Stimulated activated CD8-positive, alpha-beta memory T cell treated with anti-CD3 and anti-CD28 coated beads, Interleukin-4, amount 100 ng/mL, for 1 hour (primary cell): ENCODE measurements around the gene AQP12A.
"Not testable (repeated sequence)": the region's sequence is repeated elsewhere in the genome, so short reads cannot be mapped to it uniquely, and the experiment has no call there.

Experiments used
- DNase-seq, 2 donors: peaks; one replicate each; pipeline ENCODE4 v3.0.0-alpha.2; 2020; ENCODE audit warnings: low read depth in 2 of 2, low spot score in 1 of 2

Gene AQP12A

DNA sequence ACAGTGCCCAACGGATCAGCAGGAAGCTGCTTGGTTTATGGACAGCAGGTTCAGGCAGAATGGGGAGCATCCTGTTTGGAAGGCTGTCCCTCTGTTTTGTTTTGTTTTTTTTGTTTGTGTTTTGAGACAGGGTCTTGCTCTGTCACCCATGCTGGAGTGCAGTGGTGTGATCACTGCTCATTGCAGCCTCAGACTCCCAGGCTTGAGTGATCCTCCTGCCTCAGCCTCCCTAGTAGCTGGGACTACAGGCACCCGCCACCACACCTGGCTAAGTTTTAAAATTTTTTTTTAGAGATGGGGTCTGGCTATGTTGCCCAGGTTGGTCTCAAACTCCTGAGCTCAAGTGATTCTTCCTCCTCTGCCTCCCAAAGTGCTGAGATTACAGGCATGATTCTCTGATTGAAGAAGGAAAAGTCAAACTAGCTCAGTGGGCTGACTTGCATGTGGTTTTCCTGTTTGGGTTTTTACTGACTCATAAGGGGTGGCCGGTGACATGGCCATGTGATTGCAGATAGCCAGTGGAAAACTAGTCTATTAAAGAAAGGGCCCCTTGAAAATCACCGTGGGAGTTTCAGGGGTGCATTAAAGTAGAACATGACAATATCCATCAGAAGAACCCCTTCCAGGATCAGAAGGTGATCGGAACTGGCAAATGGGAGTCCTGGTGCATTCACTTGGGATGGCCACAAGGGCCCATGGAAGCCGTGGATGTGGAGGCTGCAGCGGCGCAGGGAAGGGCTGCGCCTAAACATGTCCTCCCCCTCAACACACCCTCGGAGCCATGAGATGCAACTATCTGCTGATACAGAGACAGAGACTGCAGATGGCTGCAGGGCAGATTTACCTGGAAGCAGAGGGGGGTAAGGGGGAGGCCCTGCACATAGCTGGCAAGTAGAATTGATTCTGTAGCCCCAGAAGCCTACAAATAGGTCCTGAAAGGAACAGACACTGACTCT is 35.5 kb upstream of the AQP12A start:
- DNase-seq = no peak

DNA sequence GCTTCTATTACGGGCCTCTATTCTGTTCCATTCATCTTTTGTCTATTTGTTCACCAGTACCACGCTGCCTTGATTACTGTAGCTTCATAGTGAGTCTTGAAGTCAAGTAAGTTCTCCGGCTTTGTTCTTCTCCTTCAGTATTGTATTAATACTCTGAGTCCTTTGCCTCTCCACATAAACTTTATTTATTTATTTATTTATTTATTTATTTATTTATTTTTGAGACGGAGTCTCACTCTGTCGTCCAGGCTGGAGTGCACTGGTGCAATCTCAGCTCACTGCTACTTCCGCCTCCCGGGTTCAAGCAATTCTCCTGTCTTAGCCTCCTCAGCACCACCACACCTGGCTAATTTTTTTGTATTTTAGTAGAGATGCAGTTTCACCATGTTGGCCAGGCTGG is 31.8 kb upstream of the AQP12A start:
- not testable (repeated sequence) for DNase-seq

DNA sequence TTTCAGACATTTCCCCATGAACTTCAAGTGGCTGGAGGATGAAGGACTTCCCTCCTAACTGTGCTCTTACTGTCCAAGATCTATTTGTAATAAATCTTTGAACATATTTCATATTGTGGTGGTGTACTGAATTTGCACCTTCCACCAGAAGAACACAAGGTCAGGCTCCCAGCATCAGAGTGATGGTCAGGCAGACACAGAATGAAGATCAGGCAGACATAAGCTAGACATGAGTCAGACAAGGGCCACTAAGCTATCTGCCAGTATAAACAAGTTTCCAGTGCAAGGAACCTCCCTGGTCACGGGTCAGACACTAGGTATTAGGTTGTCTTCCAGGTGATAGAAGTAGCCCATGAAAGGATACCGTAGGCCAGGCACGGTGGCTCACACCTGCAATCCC is 29.0 kb upstream of the AQP12A start:
- no peak for DNase-seq

DNA sequence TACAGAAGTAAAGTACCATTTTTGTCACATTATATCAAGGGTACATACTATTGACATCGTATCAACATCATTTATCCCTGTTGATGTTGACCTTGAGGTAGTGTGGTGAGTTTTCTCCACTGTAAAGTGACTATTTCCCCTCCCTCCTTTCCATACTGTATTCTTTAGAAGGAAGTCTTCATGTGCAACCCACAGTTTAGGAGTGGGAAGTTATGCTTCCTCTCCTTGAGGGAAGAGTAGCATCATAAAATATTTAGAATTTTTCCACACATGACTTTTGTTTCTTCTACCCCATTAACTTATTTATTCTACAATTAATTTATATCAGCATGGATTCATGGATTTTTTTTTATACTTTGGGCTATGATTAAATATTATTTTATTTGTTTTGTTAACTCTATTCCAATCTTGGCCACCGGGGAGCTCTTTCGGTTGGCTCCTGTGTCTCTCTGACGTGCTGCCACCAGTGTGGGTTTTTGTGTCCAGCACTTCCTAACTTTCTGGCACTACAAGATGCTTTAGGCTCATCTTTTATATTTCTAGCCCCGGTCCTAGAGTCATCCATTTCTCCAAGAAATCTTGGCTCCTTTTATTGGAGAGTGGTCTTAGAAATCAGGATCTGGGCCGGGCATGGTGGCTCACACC is 28.0 kb upstream of the AQP12A start:
- no peak for DNase-seq

DNA sequence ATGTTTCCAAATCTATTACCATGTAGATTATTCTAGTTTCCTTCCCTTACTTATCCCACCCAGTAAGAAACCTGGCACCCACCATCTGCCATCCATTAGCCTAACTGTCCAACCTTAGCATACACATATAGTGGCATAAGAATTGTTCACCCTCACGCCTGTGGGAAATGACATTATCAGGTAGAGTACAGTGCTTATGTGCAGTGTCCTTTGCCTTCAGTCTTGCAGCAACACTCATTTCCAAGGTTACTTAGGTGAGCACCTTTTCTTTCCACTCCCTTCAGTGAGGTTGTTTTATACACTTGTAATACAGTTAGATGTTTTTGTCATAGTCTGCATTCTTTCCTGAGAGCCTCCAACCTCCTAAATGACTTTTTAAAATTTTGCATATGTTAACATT is 27.0 kb upstream of the AQP12A start:
- no peak for DNase-seq

DNA sequence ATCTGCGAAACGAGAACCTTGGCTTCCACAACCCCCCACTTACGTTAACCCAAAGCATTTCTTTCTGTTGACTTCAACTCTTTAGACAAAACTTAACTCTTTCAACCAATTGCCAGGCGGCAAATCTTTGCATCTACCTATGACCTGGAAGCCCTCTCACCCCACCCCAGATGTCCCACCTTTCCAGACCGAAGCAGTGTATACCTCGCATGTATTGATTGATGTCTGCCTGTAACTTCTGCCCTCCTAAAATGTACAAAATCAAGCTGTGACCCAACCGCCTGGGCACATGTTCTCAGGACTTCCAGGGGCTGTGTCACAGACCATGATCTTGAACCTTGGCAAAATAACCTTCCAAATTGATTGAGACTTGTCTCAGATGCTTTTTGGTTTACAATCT is 21.3 kb upstream of the AQP12A start:
- no peak for DNase-seq

DNA sequence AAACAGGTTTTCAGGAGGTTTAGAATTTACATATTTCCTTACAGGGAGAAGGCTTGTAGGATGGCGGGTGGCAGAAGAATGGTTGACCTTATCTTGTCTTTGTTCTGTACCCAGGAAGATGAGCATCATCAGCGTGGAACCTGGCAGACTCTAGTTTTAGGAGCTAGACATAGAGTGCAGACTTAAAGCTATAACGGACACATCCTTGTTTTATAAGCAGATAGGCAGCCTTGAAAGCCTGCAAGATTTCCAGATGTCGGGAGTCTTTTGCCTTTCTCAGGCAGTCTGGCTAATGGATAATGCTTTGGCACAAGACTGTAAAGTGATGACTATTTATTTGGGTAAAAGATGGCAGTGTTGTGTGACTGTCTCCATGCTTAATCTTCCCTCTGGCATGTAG is 20.7 kb upstream of the AQP12A start:
- DNase-seq = no peak

DNA sequence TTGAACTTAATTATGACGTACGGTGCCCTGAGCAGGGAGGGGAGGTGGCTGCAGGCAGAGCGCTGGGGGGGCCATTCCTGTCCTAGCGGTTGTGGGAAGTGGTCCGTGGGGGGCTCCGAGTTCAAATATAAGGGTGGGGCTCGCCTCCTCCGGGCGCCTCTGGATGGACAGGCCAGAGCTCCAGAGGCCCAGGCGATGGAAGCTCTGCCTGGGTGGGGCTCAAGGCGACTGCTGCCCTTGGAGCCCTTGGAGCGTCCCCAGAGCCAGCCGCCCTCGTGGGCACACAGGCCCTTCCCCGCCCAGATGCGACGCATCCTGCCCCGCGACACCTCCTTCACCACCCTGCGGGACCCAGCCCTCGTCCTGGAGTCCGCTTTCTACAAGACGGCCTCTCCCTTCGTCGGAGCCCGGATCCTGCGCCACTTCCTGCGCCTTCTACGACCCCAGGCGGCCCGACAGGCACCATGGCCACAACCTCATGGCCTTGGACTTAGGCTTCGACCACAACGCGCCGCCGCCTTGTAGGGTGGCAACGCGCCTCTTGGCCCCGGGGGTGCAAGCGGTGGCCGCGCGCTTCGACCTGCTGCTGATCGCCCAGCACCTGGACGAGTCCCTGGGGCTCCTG is 19.5 kb upstream of the AQP12A start:
- no peak for DNase-seq

DNA sequence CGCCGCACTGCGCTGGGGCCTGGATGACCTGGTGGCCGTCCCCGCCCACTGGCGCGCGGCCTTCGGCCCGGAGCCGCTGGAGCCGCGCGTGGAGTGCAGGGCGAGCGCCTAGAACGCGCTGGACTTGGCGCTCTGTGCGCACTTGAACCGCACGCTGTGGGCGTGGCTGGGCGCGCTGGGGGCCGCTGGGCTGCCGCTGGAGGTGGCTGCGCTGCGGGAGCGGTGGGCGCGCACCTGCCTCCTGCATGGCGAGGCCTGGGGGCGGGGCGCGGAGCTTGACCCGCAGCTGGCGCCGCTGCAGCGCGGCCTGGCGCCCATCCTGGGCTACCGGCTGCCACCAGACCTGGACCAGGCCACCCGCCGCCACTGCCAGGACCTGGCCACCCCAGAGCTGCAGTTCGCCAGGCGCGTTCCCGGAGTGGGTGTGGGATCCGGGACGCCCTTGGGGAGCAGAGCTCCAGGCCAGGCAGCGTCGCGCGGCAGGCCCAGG is 18.9 kb upstream of the AQP12A start:
- no peak for DNase-seq

DNA sequence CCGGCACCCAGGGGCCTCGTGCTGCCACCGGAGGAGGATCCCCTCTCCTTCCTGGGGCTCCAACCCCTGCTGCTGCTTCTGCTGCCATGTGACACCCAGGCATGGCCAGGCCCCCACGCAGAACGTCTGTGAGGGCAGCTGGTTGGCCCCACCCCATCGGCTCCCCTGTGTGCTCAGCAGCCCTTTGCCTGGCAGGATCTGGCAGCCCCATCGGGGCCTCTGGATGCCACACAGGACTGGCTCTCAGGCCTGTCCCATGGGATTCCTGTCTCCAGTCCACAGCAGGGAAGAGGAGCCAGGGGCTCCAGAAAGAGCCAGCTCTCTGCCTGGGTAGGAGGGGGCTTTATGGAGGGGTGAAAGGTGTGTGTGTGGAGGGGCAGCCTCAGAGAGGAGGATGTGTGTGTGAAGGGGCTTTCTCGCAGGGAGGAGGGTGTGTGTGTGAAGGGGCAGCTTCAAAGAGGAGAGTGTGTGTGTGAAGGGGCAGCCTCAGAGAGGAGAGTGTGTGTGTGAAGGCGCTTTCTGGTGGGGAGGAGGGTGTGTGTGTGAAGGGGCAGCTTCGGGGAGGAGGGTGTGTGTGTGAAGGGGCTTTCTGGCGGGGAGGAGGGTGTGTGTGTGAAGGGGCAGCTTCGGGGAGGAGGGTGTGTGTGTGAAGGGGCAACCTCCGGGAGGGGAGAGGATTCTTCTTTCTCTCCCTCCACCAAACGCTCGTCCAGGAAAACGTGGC is 17.0 kb upstream of the AQP12A start:
- not testable (repeated sequence) for DNase-seq

DNA sequence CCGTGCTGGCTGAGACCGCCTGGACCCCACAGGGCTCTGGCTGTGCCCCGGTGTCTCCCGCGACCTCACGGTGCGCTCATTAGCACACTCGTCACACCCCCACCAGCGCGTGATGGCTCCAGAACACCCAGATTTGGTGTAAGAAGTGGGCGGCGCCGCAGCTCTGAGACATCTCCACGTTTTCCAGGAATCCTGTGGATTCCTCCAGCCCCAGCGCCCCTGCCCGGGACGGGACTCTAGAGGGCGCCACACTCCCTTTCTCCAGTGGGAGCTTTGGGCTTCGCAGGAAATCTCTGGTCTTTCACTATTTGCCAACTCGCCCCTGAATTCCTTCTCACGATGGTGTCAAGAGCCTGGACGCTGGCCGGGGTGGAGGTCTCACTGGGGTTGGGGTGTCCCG is 16.3 kb upstream of the AQP12A start:
- DNase-seq = not testable (repeated sequence)

DNA sequence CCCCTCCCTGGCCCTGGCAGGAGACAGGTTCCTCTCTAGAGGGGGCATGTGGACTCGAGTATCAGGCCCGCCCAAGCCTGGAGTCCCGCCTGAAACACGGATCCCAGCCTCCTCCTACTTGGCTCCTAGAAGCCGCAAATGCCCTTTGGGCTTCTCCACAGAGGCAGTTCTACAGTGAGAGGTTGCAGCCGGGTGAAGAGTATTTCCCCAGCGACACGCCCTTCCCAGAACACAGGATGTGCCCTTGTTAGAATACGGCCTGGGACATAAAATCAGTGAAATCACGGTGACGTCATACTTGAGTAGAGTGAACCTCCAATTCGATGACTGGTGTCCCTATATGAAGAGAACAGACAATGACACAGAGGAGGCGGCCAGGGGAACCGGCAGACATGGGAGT is 13.6 kb upstream of the AQP12A start:
- not testable (repeated sequence) for DNase-seq

DNA sequence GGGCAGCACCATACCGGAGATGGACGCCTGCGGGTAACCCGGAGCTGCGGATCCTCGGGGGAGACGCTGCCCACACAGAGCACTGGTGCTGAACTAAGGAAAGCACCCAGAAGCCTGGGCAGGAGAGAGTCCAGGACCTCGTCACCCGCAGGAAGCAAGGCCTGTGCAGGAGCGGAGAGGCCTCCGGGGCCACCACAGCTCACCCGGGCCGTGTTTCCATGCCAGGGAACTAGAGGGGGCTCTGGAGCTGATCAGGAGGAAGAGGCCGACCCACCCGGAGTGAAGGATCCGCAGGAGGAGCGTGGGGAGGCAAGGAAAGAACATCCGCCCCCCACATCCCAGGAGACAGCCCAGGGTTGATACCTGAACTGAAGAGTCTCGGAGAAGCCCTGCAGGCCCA is 12.8 kb upstream of the AQP12A start:
- not testable (repeated sequence) for DNase-seq

DNA sequence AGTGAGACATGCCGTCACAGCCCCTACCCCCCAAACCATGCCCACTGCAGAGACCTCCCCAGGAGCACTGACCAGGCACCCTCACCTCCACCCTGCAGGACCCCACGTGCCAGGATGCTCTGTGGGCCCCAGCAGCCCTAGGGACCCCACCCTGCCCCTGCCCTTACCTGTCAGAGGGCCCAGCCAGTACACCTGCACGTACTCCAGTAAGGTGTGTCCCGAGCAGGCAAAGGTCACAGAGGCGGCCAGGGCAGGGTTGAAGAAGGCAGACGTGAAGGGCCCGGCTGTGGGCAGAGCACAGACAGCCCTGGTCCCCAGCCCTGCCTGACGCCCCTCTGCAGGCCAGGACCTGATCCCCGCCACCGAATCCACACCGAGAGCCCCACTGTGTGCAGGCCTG is 11.5 kb upstream of the AQP12A start:
- not testable (repeated sequence) for DNase-seq

DNA sequence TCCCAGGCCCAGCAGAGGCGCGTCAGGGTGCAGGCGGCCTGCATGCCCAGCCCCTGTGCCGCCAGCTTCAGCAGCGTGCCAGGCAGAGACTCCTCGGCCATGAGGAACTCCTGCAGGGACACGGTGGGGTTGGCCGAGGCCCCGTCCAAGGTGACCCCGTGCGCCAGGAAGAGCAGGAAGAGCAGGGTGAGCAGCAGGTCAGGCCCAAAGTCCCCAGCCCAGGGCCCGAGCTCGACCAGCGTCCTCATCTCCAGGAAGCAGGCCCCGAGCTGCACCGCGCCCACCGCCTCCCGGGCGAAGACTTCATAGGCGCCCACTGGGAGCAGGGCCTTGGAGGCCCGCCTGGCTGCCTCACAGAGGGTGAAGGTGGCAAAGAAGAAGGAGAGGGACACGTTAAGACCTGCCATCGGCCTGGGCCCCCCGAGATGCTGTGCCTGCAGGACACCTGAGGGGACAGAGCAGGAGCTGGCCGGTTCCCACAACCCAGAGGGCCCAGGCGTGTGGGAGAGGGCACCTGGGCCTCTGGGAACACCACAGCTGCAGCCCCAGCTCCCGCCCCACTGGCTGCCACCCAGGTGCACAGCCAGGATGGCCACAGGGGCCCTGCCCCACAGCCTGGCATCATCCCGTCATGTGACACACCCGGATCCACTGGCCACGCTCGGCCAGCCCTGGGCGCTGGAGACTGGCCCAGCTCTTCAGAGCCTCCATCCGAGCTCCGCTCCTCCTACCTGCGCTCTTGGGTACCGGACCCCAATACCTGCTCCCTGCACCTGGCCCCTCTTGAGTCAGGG is 9.0 kb upstream of the AQP12A start, which contains the start of gene AQP12B:
AQP12B (minus strand) TSS at position 455 of the 794 bp plus-strand sequence; CDS start at position 407, 48 bp downstream.
- not testable (repeated sequence) for DNase-seq

DNA sequence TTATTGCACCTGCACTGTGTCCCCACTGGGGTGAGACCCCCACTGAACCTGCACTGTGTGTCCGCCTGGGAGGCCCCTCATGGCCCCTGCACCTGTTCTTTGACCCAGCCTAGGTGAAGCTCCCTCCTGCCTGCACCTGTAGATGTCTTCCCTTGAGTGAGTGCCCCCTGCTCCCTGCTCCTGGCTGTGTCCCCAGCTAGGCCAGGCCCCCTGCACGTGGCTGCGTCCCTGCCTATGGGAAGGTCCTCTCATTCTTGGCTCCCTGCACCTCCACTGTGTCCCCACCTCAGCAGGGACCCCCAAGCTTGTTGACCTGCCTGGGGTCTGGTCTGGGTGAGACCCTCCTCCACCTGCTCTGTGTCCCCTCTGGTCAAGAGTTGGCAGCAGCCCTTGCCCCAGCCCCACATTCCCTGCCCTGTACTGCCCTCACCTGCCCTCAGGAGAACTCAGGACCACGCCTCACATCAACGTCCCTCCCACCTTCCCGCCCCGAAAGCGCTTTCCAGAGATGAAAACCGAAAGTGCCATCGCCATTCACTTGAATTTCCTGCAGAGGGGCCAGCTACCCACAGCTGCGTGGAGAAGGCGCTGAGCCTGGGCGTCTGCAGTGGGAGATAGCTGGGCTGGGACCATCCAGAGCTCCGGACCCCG is 8.2 kb upstream of the AQP12A start:
- DNase-seq = not testable (repeated sequence)

DNA sequence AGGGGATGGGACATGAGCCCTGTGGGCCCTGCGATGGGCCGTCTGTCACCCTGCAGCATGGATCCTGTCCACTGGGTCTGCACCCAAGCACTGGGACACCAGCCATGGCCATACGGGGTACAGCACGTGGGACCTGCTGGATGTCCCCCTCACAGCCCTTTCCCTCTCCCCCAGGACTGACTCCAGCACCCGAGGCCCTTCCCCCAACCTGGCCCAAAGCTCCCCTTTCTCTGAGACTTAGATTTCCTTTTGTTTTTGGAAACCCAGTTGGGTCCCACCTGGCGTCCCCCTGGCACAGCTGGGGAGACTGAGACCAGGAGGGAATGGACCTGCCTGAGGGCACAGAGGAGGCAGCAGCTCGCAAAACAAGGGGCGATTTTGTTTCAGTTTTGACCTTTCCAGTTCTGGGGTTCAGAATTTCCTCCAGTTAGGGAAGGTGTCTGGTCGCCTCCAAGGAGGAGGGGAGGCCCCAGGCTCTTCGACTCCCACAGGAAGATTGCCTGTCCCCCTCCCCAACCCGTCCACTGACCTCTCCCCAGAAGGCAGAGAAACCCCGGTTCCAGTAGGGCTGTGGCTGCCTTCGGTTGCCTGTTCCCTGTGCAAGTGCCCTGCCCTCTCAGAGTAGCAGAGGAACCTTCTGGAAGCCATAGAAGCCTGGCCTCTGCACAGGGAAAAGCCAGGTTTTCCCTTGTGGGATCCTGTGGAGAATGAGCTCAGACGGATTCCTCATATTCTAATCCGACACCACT is 7.5 kb upstream of the AQP12A start:
- DNase-seq = not testable (repeated sequence)

DNA sequence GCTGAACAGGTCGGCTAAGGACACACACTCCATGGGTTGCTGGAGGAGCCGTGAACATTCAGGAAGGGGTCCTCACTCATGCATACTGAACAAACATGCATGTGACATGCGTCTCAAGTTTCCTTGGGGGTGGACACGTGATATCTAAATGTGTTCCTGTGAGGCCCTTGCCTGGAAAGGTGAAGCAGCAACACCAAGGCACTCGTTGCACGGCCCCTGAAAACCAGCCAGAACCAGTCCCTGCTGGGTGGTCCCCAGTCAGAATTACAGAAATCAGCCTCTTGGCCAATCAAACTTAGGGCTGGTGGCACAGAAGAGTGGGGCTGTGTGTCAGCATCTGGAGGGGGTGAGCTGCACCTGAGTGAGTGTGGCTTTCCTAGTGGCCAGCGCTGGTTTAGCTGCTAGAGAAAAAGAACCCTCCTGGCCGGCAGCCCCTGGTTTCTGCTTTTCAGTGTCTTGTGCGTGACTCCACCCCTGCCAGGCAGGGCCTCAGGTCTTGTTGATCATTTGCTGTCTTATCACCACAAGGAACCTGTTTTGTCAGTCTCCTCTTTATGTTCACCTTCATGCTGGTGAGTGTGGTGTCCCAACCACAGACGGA is 5.8 kb upstream of the AQP12A start:
- no peak for DNase-seq

DNA sequence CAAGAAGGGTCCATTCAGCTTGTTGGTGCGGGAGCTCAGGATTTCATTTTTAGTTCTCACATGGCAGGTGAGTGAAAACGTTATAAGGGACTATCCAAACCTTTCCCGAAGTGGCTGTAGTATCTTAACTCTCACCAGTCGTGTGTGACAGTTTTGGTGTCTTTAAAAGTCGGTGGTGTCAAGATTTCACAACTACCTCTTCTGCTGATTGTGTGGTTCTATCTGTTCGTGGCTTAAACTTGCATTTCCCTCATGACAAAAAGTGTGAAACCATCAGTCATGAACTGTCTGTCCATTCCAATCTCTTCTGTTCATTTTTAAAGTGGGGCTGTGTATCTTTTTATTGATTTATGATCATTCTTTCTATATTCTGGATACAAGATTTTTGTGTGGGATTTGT is 5.2 kb upstream of the AQP12A start:
- DNase-seq = no peak
